ENCODE data around the gene CACNG1.

- TF ChIP-seq CTCF (IDR thresholded peaks at IDR 0.05) (no peak), POLR2A (IDR thresholded peaks at IDR 0.05) (no peak), POLR2AphosphoS5 (IDR thresholded peaks at IDR 0.05) (no peak), EP300 (IDR thresholded peaks at IDR 0.05; ENCODE audit: low read depth) (no peak)
Measured at GRCh38 chr17:67030641-67031040, 13.7 kb upstream of the CACNG1 start.
